ENCODE measurements around the gene USP21. TPM values are rescaled to one million over a fixed set of nuclear protein-coding genes. Genes with fewer than 3 reads are reported as not detected.

The USP21 gene
- total and polyA plus RNA-seq, 2 of the 13 experiments (the other 11 are each of a cell fraction or from before 2014, with no cell fraction given): 10.1 to 33.1 TPM

DNA sequence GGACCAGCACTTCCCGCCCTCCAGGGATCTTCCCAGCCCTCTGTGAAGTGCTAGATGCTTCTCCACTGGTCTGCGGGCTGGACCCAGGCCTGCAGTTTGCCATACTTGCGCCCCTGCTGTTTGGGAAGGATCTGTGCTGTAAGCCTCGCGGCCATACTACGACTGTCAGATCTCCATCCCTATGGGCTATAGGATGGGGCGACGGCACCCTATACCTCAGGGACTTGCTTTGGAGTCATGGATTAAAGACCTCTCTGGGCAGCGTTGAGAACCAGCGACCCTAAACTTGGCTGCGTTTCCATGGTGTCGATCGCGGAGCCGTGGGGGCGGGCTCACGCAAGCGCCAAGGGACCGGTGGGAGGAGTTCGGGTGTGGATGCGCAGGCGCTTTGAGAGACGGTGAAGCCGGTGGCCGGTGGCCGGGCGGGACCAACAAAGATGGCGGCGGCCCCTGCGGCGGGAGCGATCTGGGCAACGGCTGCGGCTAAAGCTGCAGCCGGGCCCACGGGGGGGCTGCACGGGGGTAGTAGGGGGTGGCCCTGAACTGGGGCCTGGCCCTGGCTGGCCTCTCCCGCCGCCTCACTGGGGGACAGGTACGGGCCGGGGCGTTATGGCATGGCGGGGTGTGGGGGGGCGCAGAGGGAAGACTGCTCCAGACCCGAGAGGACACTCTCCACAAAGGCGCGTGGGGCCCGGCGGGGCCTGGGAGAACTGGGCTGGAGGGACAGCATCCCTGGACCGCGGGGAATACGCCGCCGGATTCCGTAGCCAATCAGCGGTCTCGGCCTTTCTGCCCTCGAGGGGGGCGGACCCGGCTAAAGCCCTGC lies at the start of gene USP21 (continued):
- TF ChIP-seq, protein P1, sequence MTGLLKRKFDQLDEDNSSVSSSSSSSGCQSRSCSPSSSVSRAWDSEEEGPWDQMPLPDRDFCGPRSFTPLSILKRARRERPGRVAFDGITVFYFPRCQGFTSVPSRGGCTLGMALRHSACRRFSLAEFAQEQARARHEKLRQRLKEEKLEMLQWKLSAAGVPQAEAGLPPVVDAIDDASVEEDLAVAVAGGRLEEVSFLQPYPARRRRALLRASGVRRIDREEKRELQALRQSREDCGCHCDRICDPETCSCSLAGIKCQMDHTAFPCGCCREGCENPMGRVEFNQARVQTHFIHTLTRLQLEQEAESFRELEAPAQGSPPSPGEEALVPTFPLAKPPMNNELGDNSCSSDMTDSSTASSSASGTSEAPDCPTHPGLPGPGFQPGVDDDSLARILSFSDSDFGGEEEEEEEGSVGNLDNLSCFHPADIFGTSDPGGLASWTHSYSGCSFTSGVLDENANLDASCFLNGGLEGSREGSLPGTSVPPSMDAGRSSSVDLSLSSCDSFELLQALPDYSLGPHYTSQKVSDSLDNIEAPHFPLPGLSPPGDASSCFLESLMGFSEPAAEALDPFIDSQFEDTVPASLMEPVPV (CRISPR knock-in tag; IDR thresholded peaks at IDR 0.05): no peak
- TF ChIP-seq ZMYM2 (CRISPR knock-in tag; IDR thresholded peaks at IDR 0.05) (no peak), ARNTL (CRISPR knock-in tag; IDR thresholded peaks at IDR 0.05) (no peak), ZNF30 (CRISPR knock-in tag; IDR thresholded peaks at IDR 0.05) (no peak), KMT2B (CRISPR knock-in tag; IDR thresholded peaks at IDR 0.05) (peak; percentile 37; the same call in 1 of the 2 replicates), SNRNP70 (IDR thresholded peaks at IDR 0.05; ENCODE audit: low read depth, low read length) (no peak), RBM22 (optimal IDR thresholded peaks at IDR 0.05; ENCODE audit: low read length) (no peak), ZFP37 (CRISPR knock-in tag; IDR thresholded peaks at IDR 0.05; ENCODE audit: borderline replicate concordance) (no peak), ZNF615 (CRISPR knock-in tag; IDR thresholded peaks at IDR 0.05; ENCODE audit: borderline replicate concordance) (no peak), NR2F2 (IDR thresholded peaks at IDR 0.05; ENCODE audit: borderline replicate concordance, low read depth) (no peak), KDM3A (CRISPR knock-in tag; IDR thresholded peaks at IDR 0.05; ENCODE audit: low read depth) (peak; percentile 21; the same call in 1 of the 2 replicates), ZNF484 (CRISPR knock-in tag; IDR thresholded peaks at IDR 0.05; ENCODE audit: borderline replicate concordance, low read depth) (no peak)
- TF ChIP-seq, protein P2, sequence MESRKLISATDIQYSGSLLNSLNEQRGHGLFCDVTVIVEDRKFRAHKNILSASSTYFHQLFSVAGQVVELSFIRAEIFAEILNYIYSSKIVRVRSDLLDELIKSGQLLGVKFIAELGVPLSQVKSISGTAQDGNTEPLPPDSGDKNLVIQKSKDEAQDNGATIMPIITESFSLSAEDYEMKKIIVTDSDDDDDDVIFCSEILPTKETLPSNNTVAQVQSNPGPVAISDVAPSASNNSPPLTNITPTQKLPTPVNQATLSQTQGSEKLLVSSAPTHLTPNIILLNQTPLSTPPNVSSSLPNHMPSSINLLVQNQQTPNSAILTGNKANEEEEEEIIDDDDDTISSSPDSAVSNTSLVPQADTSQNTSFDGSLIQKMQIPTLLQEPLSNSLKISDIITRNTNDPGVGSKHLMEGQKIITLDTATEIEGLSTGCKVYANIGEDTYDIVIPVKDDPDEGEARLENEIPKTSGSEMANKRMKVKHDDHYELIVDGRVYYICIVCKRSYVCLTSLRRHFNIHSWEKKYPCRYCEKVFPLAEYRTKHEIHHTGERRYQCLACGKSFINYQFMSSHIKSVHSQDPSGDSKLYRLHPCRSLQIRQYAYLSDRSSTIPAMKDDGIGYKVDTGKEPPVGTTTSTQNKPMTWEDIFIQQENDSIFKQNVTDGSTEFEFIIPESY (CRISPR knock-in tag; IDR thresholded peaks at IDR 0.05): peak; percentile 53; the same call in 1 of the 2 replicates
- TF ChIP-seq, protein P3, sequence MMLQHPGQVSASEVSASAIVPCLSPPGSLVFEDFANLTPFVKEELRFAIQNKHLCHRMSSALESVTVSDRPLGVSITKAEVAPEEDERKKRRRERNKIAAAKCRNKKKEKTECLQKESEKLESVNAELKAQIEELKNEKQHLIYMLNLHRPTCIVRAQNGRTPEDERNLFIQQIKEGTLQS (CRISPR knock-in tag; IDR thresholded peaks at IDR 0.05): 0 out of 2 replicates have a peak, but pooled peaks have one; percentile 25
- TF ChIP-seq, protein P4, sequence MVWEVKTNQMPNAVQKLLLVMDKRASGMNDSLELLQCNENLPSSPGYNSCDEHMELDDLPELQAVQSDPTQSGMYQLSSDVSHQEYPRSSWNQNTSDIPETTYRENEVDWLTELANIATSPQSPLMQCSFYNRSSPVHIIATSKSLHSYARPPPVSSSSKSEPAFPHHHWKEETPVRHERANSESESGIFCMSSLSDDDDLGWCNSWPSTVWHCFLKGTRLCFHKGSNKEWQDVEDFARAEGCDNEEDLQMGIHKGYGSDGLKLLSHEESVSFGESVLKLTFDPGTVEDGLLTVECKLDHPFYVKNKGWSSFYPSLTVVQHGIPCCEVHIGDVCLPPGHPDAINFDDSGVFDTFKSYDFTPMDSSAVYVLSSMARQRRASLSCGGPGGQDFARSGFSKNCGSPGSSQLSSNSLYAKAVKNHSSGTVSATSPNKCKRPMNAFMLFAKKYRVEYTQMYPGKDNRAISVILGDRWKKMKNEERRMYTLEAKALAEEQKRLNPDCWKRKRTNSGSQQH (CRISPR knock-in tag; IDR thresholded peaks at IDR 0.05; ENCODE audit: low read depth): no peak
- TF ChIP-seq, protein P5, sequence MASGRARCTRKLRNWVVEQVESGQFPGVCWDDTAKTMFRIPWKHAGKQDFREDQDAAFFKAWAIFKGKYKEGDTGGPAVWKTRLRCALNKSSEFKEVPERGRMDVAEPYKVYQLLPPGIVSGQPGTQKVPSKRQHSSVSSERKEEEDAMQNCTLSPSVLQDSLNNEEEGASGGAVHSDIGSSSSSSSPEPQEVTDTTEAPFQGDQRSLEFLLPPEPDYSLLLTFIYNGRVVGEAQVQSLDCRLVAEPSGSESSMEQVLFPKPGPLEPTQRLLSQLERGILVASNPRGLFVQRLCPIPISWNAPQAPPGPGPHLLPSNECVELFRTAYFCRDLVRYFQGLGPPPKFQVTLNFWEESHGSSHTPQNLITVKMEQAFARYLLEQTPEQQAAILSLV (CRISPR knock-in tag; IDR thresholded peaks at IDR 0.05; ENCODE audit: borderline replicate concordance): no peak
- TF ChIP-seq, protein P6, sequence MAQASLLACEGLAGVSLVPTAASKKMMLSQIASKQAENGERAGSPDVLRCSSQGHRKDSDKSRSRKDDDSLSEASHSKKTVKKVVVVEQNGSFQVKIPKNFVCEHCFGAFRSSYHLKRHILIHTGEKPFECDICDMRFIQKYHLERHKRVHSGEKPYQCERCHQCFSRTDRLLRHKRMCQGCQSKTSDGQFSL (CRISPR knock-in tag; IDR thresholded peaks at IDR 0.05): peak; percentile 90
- TF ChIP-seq, protein P7, sequence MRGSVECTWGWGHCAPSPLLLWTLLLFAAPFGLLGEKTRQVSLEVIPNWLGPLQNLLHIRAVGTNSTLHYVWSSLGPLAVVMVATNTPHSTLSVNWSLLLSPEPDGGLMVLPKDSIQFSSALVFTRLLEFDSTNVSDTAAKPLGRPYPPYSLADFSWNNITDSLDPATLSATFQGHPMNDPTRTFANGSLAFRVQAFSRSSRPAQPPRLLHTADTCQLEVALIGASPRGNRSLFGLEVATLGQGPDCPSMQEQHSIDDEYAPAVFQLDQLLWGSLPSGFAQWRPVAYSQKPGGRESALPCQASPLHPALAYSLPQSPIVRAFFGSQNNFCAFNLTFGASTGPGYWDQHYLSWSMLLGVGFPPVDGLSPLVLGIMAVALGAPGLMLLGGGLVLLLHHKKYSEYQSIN (CRISPR knock-in tag; IDR thresholded peaks at IDR 0.05; ENCODE audit: borderline replicate concordance): no peak
- TF ChIP-seq, protein P8, sequence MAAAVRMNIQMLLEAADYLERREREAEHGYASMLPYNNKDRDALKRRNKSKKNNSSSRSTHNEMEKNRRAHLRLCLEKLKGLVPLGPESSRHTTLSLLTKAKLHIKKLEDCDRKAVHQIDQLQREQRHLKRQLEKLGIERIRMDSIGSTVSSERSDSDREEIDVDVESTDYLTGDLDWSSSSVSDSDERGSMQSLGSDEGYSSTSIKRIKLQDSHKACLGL (CRISPR knock-in tag; IDR thresholded peaks at IDR 0.05): peak; percentile 54
